ENCODE results near the gene PRRC2B. TPM values are rescaled to one million over a fixed set of nuclear protein-coding genes. Genes with fewer than 3 reads are reported as not detected.

Gene PRRC2B
- total RNA-seq, 1 experiment from 2014 or later: 200 TPM

GRCh38 chr9:131473198-131473885 lies 79.5 kb downstream of the PRRC2B start:
- Histone ChIP-seq H3K36me3 (ENCODE audit: control insufficient read depth, insufficient read depth, low read length) (peaks cover 22% of the 10 kb centered on the region), H3K27me3 (ENCODE audit: control insufficient read depth, insufficient read depth, low read length) (no peaks in the 10 kb centered on the region)

GRCh38 chr9:131473891-131474290 lies 80.0 kb downstream of the PRRC2B start:
- no peaks in the 10 kb centered on the region for H3K9me3 ChIP-seq (ENCODE audit: control insufficient read depth, insufficient read depth, low read depth, low read length)
- DNase-seq (ENCODE audit: low read depth, low spot score) (no peak), ATAC-seq (no peak)
- CTCF ChIA-PET: no interaction called here
- no peak overlapping the region for H3K4me3 ChIP-seq (ENCODE audit: low read depth in 2 of 2, low read length in 2 of 2)
- BruUV-seq (replicated peaks): no TSS peak
- in situ Hi-C loops (cut with HindIII; ENCODE audit: low pct_unique_long_range_greater_than_20kb, low sequenced_read_pairs): no loop called here
- POLR2A ChIA-PET: no interaction called here
- H3K27ac ChIP-seq (ENCODE audit: low read length): no peak overlapping the region
- no peaks in the 10 kb centered on the region for H3K4me1 ChIP-seq (ENCODE audit: control insufficient read depth, insufficient read depth, low read length)
- TF ChIP-seq CTCF (IDR thresholded peaks at IDR 0.05): no peak
- no peak for TF ChIP-seq POLR2AphosphoS5 (IDR thresholded peaks at IDR 0.05; ENCODE audit: low read depth, low read length)
- TF ChIP-seq SIN3A (IDR thresholded peaks at IDR 0.05; ENCODE audit: borderline replicate concordance, insufficient read depth, low read depth, low read length): no peak
- no peak for TF ChIP-seq REST (IDR thresholded peaks at IDR 0.05; ENCODE audit: insufficient read depth in 1 of 2, low read depth in 2 of 2, low read length in 1 of 2)
- TF ChIP-seq TCF7L2 (IDR thresholded peaks at IDR 0.05; ENCODE audit: low read depth, low read length): no peak
- no peaks in the 10 kb centered on the region for H3K27me3 ChIP-seq (ENCODE audit: control insufficient read depth, insufficient read depth, low read length)
- intact Hi-C loops (cut with micrococcal nuclease; ENCODE audit: unreplicated experiment): no loop called here
- H3K36me3 ChIP-seq (ENCODE audit: control insufficient read depth, insufficient read depth, low read length): peaks cover 22% of the 10 kb centered on the region

More at GRCh38 chr9:131473198-131473885, 79.5 kb downstream of the PRRC2B start:
- Histone ChIP-seq H3K4me1 (ENCODE audit: control insufficient read depth, insufficient read depth, low read length) (no peaks in the 10 kb centered on the region), H3K9me3 (ENCODE audit: control insufficient read depth, insufficient read depth, low read depth, low read length) (no peaks in the 10 kb centered on the region), H3K4me3 (ENCODE audit: low read depth in 2 of 2, low read length in 2 of 2) (no peak overlapping the region), H3K27ac (ENCODE audit: low read length) (no peak overlapping the region)
- POLR2A ChIA-PET: no interaction called here
- in situ Hi-C loops (cut with HindIII; ENCODE audit: low pct_unique_long_range_greater_than_20kb, low sequenced_read_pairs) (no loop called here), intact Hi-C loops (cut with micrococcal nuclease; ENCODE audit: unreplicated experiment) (no loop called here)
- no TSS peak for BruUV-seq (replicated peaks)
- no peak for TF ChIP-seq SIN3A (IDR thresholded peaks at IDR 0.05; ENCODE audit: borderline replicate concordance, insufficient read depth, low read depth, low read length)
- TF ChIP-seq POLR2AphosphoS5 (IDR thresholded peaks at IDR 0.05; ENCODE audit: low read depth, low read length): no peak
- no peak for TF ChIP-seq CTCF (IDR thresholded peaks at IDR 0.05)
- no peak for TF ChIP-seq REST (IDR thresholded peaks at IDR 0.05; ENCODE audit: insufficient read depth in 1 of 2, low read depth in 2 of 2, low read length in 1 of 2)
- TF ChIP-seq TCF7L2 (IDR thresholded peaks at IDR 0.05; ENCODE audit: low read depth, low read length): no peak
- CTCF ChIA-PET: no interaction called here
- DNase-seq (ENCODE audit: low read depth, low spot score) (no peak), ATAC-seq (no peak)

Measured in Panc1 (cell line).